G401 (cell line): Measurements from ENCODE around the gene DSC2. TPM values are rescaled to one million over a fixed set of nuclear protein-coding genes. Genes with fewer than 3 reads are reported as not detected.

Source experiments
- total RNA-seq: library from RNA; depleted of rRNA; stranded (reverse); fragments of >200 nt; shearing (Covaris generic); gene quantifications from 2 replicates; pipeline ENCODE4 v1.2.3, GENCODE V29; 2014; rRNA removed

DSC2 gene
- total RNA-seq, 1 experiment from 2014 or later = not detected

Other genes starting within 250 kb of the DSC2 start
- not detected in 2 replicates for gene DSC3, start 59.7 kb downstream of the DSC2 start, total RNA-seq
- not detected in 2 replicates for gene DSC1, start 60.4 kb upstream of the DSC2 start, total RNA-seq
- not detected in 2 replicates for gene DSG1, start 215.7 kb upstream of the DSC2 start, total RNA-seq